WI38 (cell line): Measurements from ENCODE around the gene WDR6.

ENCODE experiments used
- H3K4me3 ChIP-seq: 2 replicates; pipeline ENCODE4 v1.5.1; 2011; ENCODE audit warnings: low read depth, mild to moderate bottlenecking, control low read depth, low read length
- CTCF ChIP-seq: IDR thresholded peaks from 2 replicates; pipeline ENCODE4 v1.5.1; 2012; ENCODE audit warnings: low read depth, mild to moderate bottlenecking, control low read depth, low read length

The WDR6 gene

GRCh38 chr3:48966876-48967361 is 40.3 kb upstream of the WDR6 start:
- H3K4me3 ChIP-seq: no peak overlapping the region

GRCh38 chr3:48970586-48970985 is 36.6 kb upstream of the WDR6 start:
- TF ChIP-seq CTCF: no peak
- no peak overlapping the region for H3K4me3 ChIP-seq

More at GRCh38 chr3:48966876-48967361, 40.3 kb upstream of the WDR6 start:
- no peak for TF ChIP-seq CTCF

GRCh38 chr3:48974076-48974864 is 32.9 kb upstream of the WDR6 start:
- no peak for TF ChIP-seq CTCF
- no peak overlapping the region for H3K4me3 ChIP-seq

- no peak for TF ChIP-seq CTCF
- H3K4me3 ChIP-seq: no peak overlapping the region
Measured at GRCh38 chr3:48979451-48979850, 27.7 kb upstream of the WDR6 start.

GRCh38 chr3:48980295-48980694 is 26.9 kb upstream of the WDR6 start:
- no peak overlapping the region for H3K4me3 ChIP-seq
- TF ChIP-seq CTCF: no peak

GRCh38 chr3:48982016-48982415 is 25.2 kb upstream of the WDR6 start:
- no peak overlapping the region for H3K4me3 ChIP-seq
- TF ChIP-seq CTCF: no peak

GRCh38 chr3:48982686-48983085 is 24.5 kb upstream of the WDR6 start:
- no peak for TF ChIP-seq CTCF
- H3K4me3 ChIP-seq: no peak overlapping the region
